K562 (cell line): ENCODE measurements around the gene ZBTB20.

Source experiments
- BHLHE40 ChIP-seq: IDR thresholded peaks from 2 replicates; pipeline ENCODE4 v1.6.1; 2011; ENCODE audit warnings: low read length, improper control_type of control experiment
- CREM ChIP-seq: IDR thresholded peaks from 2 replicates; pipeline ENCODE4 v1.6.1; 2014; ENCODE audit warnings: antibody characterized with exemption, low read depth
- CTCF ChIP-seq, 3 experiments: IDR thresholded peaks in 2 of 3; conservative IDR thresholded peaks in 1 of 3; 2 replicates each; pipeline ENCODE4 v1.5.1; 2011 to 2012; ENCODE audit warnings: low read length in 3 of 3, mild to moderate bottlenecking in 3 of 3, control low read depth in 2 of 3, improper control_type of control experiment in 1 of 3, inconsistent platforms in 1 of 3, low read depth in 1 of 3, mixed read lengths in 1 of 3, moderate library complexity in 1 of 3; ENCODE audit not compliant: insufficient read depth in 2 of 3
- NFYB ChIP-seq: IDR thresholded peaks from 2 replicates; pipeline ENCODE4 v1.6.1; 2011; ENCODE audit warnings: mild to moderate bottlenecking, moderate library complexity; ENCODE audit not compliant: insufficient read length; ENCODE audit errors: extremely low read depth
- POLR2AphosphoS5 ChIP-seq: IDR thresholded peaks from 2 replicates; pipeline ENCODE4 v1.6.1; 2011; ENCODE audit warnings: mild to moderate bottlenecking, low read depth, low read length, moderate library complexity; ENCODE audit not compliant: control insufficient read depth, insufficient read depth
- XRCC5 ChIP-seq: fragments of 200-400 bp; formaldehyde crosslinking; IDR thresholded peaks from 2 replicates; pipeline ENCODE4 v1.6.1; 2017; ENCODE audit warnings: low read depth, mild to moderate bottlenecking, low read length
- YY1 ChIP-seq, 3 experiments: IDR thresholded peaks; 2 replicates each; pipeline ENCODE4 v1.6.1; 2011; ENCODE audit warnings: low read length in 2 of 3, mild to moderate bottlenecking in 2 of 3, moderate library complexity in 2 of 3, borderline replicate concordance in 1 of 3, control low read depth in 1 of 3, low read depth in 1 of 3; ENCODE audit not compliant: insufficient read depth in 3 of 3, insufficient replicate concordance in 2 of 3, control insufficient read depth in 1 of 3, insufficient read length in 1 of 3; ENCODE audit errors: extremely low read depth in 1 of 3
- ZBTB1 ChIP-seq: sonication (generic); formaldehyde crosslinking; IDR thresholded peaks from 2 replicates; pipeline ENCODE4 v1.8.1; 2023; ENCODE audit warnings: missing genetic modification reagents, low read depth, mild to moderate bottlenecking, borderline replicate concordance
- ZBTB8A ChIP-seq: fragments of 450-650 bp; IDR thresholded peaks from 2 replicates; pipeline ENCODE4 v1.6.1; 2018; ENCODE audit warnings: mild to moderate bottlenecking, moderate library complexity; ENCODE audit not compliant: partially characterized antibody
- ZNF77 ChIP-seq: fragments of 250-450 bp; sonication (Bioruptor Pico); IDR thresholded peaks from 2 replicates; pipeline ENCODE4 v1.5.0; 2020
- TF ChIP-seq, protein P1 (sequence below): fragments of 250-450 bp; sonication (Bioruptor Pico); IDR thresholded peaks from 2 replicates; pipeline ENCODE4 v1.8.0; 2021; ENCODE audit warnings: moderate library complexity, mild to moderate bottlenecking, inconsistent platforms
- TF ChIP-seq, protein P2 (sequence below), 2 experiments: IDR thresholded peaks; 2 replicates each; pipeline ENCODE4 v1.6.1; 2011; ENCODE audit warnings: borderline replicate concordance in 1 of 2, control low read depth in 1 of 2, low read depth in 1 of 2, low read length in 1 of 2, mild to moderate bottlenecking in 1 of 2, mixed read lengths in 1 of 2, moderate library complexity in 1 of 2; ENCODE audit not compliant: insufficient read depth in 1 of 2, insufficient read length in 1 of 2, poor library complexity in 1 of 2, severe bottlenecking in 1 of 2; ENCODE audit errors: extremely low read depth in 1 of 2

GRCh38 chr3:114455432-114455831 lies 691.7 kb downstream of the ZBTB20 start:
- TF ChIP-seq POLR2AphosphoS5, result no peak
- TF ChIP-seq BHLHE40, result no peak
- TF ChIP-seq CREM, result no peak
- TF ChIP-seq ZNF77, result no peak
- no peak for TF ChIP-seq CTCF (IDR thresholded peaks at IDR 0.05 in 2 of 3, conservative IDR thresholded peaks at IDR 0.05 in 1 of 3; ENCODE audit: insufficient read depth in 2 of 3, low read depth in 1 of 3, low read length in 3 of 3)
- TF ChIP-seq ZBTB8A, result no peak
- TF ChIP-seq, protein P1, sequence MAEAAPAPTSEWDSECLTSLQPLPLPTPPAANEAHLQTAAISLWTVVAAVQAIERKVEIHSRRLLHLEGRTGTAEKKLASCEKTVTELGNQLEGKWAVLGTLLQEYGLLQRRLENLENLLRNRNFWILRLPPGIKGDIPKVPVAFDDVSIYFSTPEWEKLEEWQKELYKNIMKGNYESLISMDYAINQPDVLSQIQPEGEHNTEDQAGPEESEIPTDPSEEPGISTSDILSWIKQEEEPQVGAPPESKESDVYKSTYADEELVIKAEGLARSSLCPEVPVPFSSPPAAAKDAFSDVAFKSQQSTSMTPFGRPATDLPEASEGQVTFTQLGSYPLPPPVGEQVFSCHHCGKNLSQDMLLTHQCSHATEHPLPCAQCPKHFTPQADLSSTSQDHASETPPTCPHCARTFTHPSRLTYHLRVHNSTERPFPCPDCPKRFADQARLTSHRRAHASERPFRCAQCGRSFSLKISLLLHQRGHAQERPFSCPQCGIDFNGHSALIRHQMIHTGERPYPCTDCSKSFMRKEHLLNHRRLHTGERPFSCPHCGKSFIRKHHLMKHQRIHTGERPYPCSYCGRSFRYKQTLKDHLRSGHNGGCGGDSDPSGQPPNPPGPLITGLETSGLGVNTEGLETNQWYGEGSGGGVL (CRISPR knock-in tag), result no peak
- no peak for TF ChIP-seq ZBTB1 (CRISPR knock-in tag)
- TF ChIP-seq YY1 (IDR thresholded peaks at IDR 0.05; ENCODE audit: borderline replicate concordance in 1 of 3, control insufficient read depth in 1 of 3, extremely low read depth in 1 of 3, insufficient read depth in 3 of 3, insufficient read length in 1 of 3, insufficient replicate concordance in 2 of 3, low read depth in 1 of 3, low read length in 2 of 3), result no peak
- TF ChIP-seq, protein P2, sequence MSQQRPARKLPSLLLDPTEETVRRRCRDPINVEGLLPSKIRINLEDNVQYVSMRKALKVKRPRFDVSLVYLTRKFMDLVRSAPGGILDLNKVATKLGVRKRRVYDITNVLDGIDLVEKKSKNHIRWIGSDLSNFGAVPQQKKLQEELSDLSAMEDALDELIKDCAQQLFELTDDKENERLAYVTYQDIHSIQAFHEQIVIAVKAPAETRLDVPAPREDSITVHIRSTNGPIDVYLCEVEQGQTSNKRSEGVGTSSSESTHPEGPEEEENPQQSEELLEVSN (IDR thresholded peaks at IDR 0.05; ENCODE audit: borderline replicate concordance in 1 of 2, extremely low read depth in 1 of 2, insufficient read depth in 1 of 2, insufficient read length in 1 of 2, low read depth in 1 of 2, low read length in 1 of 2, poor library complexity in 1 of 2, severe bottlenecking in 1 of 2), result no peak
- no peak for TF ChIP-seq NFYB
- TF ChIP-seq XRCC5, result no peak
